Measurements from ENCODE around the gene SLC44A5. TPM values are rescaled to one million over a fixed set of nuclear protein-coding genes. Genes with fewer than 3 reads are reported as not detected.
"Not testable (repeated sequence)": the region's sequence is repeated elsewhere in the genome, so short reads cannot be mapped to it uniquely, and the experiment has no call there.

Gene SLC44A5
- total RNA-seq, 3 donors from 2014 or later = 1.6 to 4.6 (median 4.2) TPM

DNA sequence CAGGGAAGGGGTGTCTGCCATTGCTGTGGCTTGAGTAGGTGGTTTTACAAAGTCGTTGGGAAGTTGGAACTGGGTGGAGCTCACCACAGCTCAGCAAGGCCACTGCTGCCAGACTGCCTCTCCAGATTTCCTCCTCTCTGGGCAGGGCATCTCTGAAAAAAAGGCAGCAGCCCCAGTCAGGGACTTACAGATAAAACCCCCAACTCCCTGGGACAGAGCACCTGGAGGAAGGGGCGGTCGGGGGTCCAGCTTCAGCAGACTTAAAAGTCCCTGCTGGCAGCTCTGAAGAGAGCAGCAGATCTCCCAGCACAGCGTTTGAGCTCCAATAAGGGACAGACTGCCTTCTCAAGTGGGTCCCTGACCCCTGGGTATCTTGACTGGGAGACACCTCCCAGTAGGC is 352.6 kb downstream of the SLC44A5 start:
- Histone ChIP-seq H3K36me3 (ENCODE audit: low read depth) (no peaks in the 10 kb centered on the region), H3K4me3 (no peak overlapping the region), H3K9me3 (no peaks in the 10 kb centered on the region), H3K4me1 (ENCODE audit: low read depth) (no peaks in the 10 kb centered on the region)
- intact Hi-C loops (cut with DNase I, micrococcal nuclease) = no loop called here
- no peak for ATAC-seq
- DNase-seq = peak in 1 of 3 donors; percentile 19
- TF ChIP-seq, protein P1, sequence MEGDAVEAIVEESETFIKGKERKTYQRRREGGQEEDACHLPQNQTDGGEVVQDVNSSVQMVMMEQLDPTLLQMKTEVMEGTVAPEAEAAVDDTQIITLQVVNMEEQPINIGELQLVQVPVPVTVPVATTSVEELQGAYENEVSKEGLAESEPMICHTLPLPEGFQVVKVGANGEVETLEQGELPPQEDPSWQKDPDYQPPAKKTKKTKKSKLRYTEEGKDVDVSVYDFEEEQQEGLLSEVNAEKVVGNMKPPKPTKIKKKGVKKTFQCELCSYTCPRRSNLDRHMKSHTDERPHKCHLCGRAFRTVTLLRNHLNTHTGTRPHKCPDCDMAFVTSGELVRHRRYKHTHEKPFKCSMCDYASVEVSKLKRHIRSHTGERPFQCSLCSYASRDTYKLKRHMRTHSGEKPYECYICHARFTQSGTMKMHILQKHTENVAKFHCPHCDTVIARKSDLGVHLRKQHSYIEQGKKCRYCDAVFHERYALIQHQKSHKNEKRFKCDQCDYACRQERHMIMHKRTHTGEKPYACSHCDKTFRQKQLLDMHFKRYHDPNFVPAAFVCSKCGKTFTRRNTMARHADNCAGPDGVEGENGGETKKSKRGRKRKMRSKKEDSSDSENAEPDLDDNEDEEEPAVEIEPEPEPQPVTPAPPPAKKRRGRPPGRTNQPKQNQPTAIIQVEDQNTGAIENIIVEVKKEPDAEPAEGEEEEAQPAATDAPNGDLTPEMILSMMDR (IDR thresholded peaks at IDR 0.05) = no peak

DNA sequence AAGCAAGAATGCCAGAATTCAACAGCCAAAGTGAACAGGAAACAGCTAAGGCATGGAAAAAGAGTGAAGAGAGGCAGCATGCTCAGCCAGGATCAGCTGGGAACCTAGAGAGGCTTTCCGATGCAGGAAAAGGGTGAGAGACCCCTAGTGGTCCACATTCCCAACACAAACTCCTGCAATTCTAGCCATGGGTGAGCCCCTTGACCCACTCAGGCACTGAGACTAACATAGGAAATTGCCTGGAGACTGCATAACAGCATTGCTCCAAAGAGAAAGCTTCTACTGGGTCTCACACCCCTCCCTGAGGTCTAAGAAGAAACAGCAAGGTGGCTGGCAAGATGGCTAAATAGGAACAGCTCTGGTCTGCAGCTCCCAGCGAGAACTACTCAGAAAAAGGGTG is 353.5 kb downstream of the SLC44A5 start:
- DNase-seq (no peak), ATAC-seq (no peak)
- Histone ChIP-seq H3K4me3 (no peak overlapping the region), H3K4me1 (ENCODE audit: low read depth) (no peaks in the 10 kb centered on the region), H3K9me3 (no peaks in the 10 kb centered on the region), H3K36me3 (ENCODE audit: low read depth) (no peaks in the 10 kb centered on the region)
- intact Hi-C loops (cut with DNase I, micrococcal nuclease) = no loop called here
- TF ChIP-seq, protein P1 (IDR thresholded peaks at IDR 0.05) = no peak

DNA sequence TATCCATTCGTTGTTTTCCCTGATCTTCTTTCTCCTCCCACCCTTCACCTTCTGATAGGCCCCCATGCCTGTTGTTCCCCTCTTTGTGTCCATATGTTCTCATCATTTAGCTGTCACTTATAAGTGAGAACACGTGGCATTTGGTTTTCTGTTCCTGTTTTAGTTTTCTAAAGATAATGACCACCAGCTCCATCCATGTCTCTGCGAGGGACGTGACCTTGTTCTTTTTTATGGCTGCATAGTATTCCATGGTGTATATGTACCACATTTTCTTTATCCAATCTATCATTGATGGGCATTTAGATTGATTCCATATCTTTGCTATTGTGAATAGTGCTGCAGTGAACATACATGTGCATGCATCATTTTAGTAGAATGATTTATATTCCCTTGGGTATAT is 360.8 kb downstream of the SLC44A5 start:
- H3K4me3 ChIP-seq; intact Hi-C loops (cut with DNase I, micrococcal nuclease); H3K36me3 ChIP-seq (ENCODE audit: low read depth); ATAC-seq; DNase-seq; H3K4me1 ChIP-seq (ENCODE audit: low read depth); H3K9me3 ChIP-seq: not testable (repeated sequence)

DNA sequence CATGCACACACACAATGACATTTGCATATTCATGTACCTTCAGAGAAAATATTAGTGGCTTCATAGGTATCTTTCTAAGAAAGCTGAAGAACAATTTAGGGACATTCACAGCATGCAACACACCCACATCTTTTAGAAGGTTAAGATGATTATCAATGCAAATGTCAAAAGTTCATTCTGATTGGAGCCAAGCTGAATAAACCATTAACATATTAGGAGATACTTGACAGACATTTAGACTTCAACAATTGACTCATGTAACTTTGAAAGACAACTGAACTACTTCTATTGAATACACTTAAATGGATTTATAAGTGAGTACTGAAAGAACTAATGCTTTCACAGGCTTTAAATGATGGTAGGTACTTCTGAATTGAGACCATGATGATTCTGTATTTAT is 365.7 kb downstream of the SLC44A5 start:
- intact Hi-C loops (cut with DNase I, micrococcal nuclease) = no loop called here
- no peaks in the 10 kb centered on the region for H3K36me3 ChIP-seq (ENCODE audit: low read depth)
- H3K9me3 ChIP-seq = no peaks in the 10 kb centered on the region
- no peak overlapping the region for H3K4me3 ChIP-seq
- ATAC-seq (no peak), DNase-seq (no peak)
- no peaks in the 10 kb centered on the region for H3K4me1 ChIP-seq (ENCODE audit: low read depth)
- TF ChIP-seq, protein P1 (IDR thresholded peaks at IDR 0.05) = no peak

DNA sequence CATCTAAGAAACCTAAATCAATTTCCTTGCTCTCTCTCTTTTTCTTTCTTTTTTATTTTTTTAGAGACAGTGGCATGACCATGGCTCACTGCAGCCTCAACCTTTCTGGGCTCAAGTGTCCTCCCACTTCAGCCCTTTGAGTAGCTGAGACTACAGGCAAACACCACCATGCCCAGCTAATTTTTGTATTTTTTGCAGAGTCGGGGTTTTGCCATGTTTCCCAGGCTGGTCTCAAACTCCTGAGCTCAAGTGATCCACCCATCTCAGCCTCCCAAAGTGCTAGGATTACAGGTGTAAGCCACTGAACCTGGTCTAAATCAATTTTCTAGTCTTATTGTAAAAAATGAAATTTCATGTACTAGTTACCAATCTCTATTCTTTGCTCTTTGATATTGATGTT is 367.8 kb downstream of the SLC44A5 start:
- ATAC-seq = no peak
- TF ChIP-seq, protein P1 (IDR thresholded peaks at IDR 0.05) = no peak
- Histone ChIP-seq H3K4me3 (no peak overlapping the region), H3K36me3 (ENCODE audit: low read depth) (no peaks in the 10 kb centered on the region), H3K4me1 (ENCODE audit: low read depth) (no peaks in the 10 kb centered on the region), H3K9me3 (no peaks in the 10 kb centered on the region)
- intact Hi-C loops (cut with DNase I, micrococcal nuclease) = no loop called here
- no peak for DNase-seq

DNA sequence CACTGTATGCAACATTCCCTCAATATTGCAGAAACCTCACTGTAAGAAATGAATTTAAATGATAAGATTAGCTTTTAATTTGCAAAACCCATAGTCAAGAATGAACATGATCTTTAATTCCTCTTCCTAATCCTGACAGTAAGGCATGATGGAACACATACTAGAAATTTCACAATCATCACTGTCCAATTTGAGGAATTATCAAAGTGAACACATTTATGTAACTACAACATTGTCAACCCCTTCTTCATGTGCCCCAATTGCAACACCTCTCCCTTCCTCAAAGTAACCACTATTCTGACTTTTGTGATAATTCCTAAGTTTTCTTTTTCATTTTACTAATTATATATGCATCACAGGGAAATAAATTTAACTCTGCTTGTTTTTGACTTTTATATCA is 373.6 kb downstream of the SLC44A5 start:
- Histone ChIP-seq H3K4me3 (no peak overlapping the region), H3K4me1 (ENCODE audit: low read depth) (no peaks in the 10 kb centered on the region), H3K9me3 (no peaks in the 10 kb centered on the region), H3K36me3 (ENCODE audit: low read depth) (no peaks in the 10 kb centered on the region)
- no peak for DNase-seq
- TF ChIP-seq, protein P1 (IDR thresholded peaks at IDR 0.05) = no peak
- intact Hi-C loops (cut with DNase I, micrococcal nuclease) = no loop called here
- no peak for ATAC-seq

Measured in mucosa of descending colon (tissue), 3 donors.